ENCODE measurements around the gene MED22.
"Not testable (repeated sequence)": the region's sequence is repeated elsewhere in the genome, so short reads cannot be mapped to it uniquely, and the experiment has no call there.

The MED22 gene

DNA sequence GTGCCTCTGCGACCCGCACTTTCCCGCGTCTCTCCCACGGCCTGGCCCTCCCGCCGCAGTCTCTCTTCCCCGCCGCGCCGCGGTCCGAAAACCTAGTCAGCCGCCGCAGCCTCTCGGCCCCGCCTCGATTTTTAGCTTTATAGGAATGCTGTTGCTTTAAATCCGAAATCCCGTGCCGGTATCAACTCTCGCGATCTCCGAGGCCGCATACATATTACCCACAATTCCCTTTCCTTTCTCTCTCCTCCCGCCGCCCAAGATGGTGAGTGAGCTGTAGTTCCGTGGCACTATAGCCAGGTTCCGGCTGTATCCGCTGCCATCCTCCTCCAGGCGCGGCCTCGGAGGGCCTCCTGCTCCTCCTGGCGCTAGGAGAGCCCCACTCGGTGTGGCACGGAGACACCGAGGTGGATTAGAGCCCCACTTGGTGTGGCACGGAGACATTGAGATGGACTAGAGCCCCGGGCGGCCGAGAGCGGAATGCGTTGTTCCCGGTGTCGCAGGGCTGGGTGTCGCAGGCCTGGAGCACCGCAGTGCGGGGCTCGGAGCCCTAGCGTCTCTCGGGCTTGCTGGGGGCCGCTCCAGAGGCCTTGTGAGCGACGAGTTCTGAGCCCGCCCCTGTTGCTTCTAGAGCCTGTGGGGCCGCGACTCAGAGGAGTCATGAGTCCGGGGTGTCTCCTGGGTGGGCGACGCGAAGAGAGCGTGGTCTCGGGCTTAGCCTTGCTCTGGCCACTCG lies at the start of gene MED22, which contains the start of gene RPL7A:
MED22 (minus strand) TSS at position 147 of the 733 bp plus-strand sequence. CDS start 1,469 bp downstream, outside the sequence.
RPL7A (plus strand) TSS at position 234 of the 733 bp plus-strand sequence; CDS start at position 260, 26 bp downstream.
- Mint-ChIP-seq H3K9me3 (no peaks in the 10 kb centered on the region), H3K27ac (peak within 1 kb of the TSS; percentile 95 to 96 (median 96)), H3K36me3 (ENCODE audit: low read depth) (peaks cover 50% of the 10 kb centered on the region), H3K4me1 (peaks cover 28% of the 10 kb centered on the region), H3K4me3 (peak within 1 kb of the TSS; percentile 94 to 99 (median 99)), H3K27me3 (ENCODE audit: low read depth) (no peaks in the 10 kb centered on the region)
- TF ChIP-seq, protein P1, sequence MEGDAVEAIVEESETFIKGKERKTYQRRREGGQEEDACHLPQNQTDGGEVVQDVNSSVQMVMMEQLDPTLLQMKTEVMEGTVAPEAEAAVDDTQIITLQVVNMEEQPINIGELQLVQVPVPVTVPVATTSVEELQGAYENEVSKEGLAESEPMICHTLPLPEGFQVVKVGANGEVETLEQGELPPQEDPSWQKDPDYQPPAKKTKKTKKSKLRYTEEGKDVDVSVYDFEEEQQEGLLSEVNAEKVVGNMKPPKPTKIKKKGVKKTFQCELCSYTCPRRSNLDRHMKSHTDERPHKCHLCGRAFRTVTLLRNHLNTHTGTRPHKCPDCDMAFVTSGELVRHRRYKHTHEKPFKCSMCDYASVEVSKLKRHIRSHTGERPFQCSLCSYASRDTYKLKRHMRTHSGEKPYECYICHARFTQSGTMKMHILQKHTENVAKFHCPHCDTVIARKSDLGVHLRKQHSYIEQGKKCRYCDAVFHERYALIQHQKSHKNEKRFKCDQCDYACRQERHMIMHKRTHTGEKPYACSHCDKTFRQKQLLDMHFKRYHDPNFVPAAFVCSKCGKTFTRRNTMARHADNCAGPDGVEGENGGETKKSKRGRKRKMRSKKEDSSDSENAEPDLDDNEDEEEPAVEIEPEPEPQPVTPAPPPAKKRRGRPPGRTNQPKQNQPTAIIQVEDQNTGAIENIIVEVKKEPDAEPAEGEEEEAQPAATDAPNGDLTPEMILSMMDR (IDR thresholded peaks at IDR 0.05; ENCODE audit: unreplicated experiment in 3 of 3): no peak

DNA sequence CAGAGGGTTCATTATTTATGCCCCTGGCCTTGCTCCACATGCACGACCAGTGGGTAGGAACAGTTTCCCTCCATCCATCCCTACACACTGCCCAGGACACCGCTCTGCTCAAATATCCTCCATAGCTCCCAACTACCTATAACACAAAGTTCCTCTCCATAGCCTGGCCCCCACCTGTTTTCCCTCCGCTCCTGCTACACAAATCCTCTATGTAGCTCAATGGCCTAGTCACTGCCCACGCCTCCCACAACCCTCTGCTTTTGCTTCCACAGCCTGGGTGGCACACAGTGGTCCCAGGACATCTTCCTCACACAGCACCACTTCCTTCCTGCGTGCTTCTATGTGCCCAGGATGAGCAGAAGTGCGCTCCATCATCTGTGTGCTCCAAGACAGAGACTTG lies 49.4 kb upstream of the MED22 start:
- no peaks in the 10 kb centered on the region for H3K4me1 Mint-ChIP-seq
- H3K27me3 Mint-ChIP-seq (ENCODE audit: low read depth): peaks cover 9% of the 10 kb centered on the region
- no peak overlapping the region for H3K27ac Mint-ChIP-seq
- no peaks in the 10 kb centered on the region for H3K9me3 Mint-ChIP-seq
- no peaks in the 10 kb centered on the region for H3K36me3 Mint-ChIP-seq (ENCODE audit: low read depth)
- TF ChIP-seq, protein P1 (IDR thresholded peaks at IDR 0.05; ENCODE audit: unreplicated experiment in 3 of 3): no peak
- H3K4me3 Mint-ChIP-seq: no peak overlapping the region

DNA sequence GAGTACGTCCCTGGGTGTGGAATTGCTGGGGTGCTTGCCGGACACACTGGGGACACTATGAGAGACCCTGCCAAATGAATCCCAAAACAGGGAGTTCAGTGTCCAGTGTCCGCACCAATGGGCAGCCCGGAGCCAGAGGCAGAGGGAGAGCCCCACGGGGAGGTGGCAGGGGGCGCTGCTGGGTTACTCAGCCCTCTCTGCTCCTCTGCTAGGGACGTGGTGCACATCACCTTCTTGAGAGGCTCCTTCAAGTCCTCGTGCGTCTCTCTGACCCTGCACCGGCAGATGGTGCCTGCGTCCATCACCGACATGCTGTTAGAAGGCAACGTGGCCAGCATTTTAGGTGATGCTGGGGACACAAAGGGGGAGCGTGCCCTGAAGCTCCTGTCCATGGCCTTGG lies 49.0 kb upstream of the MED22 start:
- Mint-ChIP-seq H3K36me3 (ENCODE audit: low read depth) (no peaks in the 10 kb centered on the region), H3K4me1 (no peaks in the 10 kb centered on the region), H3K9me3 (no peaks in the 10 kb centered on the region), H3K4me3 (no peak overlapping the region), H3K27ac (no peak overlapping the region), H3K27me3 (ENCODE audit: low read depth) (peaks cover 9% of the 10 kb centered on the region)
- TF ChIP-seq, protein P1 (IDR thresholded peaks at IDR 0.05; ENCODE audit: unreplicated experiment in 3 of 3): no peak

DNA sequence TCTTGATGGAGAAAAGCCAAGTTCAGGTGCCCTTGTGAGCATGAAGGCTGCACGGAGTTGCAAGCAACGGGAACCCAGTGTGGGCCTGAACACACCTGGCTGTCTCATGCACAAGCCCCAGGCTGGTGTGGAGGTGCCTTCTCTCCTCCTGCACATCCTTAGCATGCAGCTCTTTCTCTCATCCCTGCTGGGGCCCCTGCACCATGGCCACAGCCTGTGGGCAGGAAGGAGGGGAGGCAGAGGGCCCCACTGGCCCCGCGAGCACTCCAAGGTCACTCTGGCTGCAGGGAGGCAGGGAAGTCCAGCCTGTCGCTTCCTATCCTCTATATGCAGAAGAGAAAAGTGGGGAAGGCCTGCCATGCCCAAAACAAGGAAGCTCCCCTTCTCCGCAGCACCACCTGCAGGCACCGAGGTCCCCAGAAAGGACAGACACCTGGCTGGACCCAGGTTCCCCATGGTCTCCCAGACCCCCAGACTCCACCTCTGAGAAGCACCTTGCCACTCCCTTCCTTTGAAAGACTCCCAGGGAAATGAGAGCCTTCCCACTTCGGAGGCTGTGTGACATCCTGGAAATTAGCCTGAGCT lies 46.8 kb upstream of the MED22 start:
- H3K27ac Mint-ChIP-seq: no peak overlapping the region
- H3K4me1 Mint-ChIP-seq: no peaks in the 10 kb centered on the region
- no peak overlapping the region for H3K4me3 Mint-ChIP-seq
- no peaks in the 10 kb centered on the region for H3K9me3 Mint-ChIP-seq
- no peaks in the 10 kb centered on the region for H3K36me3 Mint-ChIP-seq (ENCODE audit: low read depth)
- H3K27me3 Mint-ChIP-seq (ENCODE audit: low read depth): peaks cover 9% of the 10 kb centered on the region
- TF ChIP-seq, protein P1 (IDR thresholded peaks at IDR 0.05; ENCODE audit: unreplicated experiment in 3 of 3): no peak

DNA sequence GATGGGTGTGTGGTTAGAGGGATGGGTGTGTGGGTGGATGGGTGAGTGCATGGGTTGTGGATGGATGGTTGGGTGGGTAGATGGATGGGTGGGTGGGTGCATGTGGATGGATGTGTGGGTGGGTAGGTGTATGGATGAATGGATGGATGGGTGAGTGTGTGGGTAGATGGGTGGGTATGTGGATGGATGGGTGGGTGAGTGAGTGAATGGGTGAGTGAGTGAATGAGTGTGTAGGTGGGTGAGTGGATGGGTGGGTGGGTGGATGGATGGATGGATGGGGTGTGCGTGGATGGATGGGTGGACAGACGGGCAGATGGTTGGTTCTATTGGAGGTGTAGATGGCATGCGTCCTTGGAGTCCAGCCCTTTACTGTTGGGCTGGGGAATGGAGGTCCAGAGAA lies 45.5 kb upstream of the MED22 start:
- TF ChIP-seq, protein P1 (IDR thresholded peaks at IDR 0.05; ENCODE audit: unreplicated experiment in 3 of 3): no peak
- H3K9me3 Mint-ChIP-seq: no peaks in the 10 kb centered on the region
- H3K4me1 Mint-ChIP-seq: no peaks in the 10 kb centered on the region
- H3K4me3 Mint-ChIP-seq: no peak overlapping the region
- H3K36me3 Mint-ChIP-seq (ENCODE audit: low read depth): no peaks in the 10 kb centered on the region
- H3K27ac Mint-ChIP-seq: no peak overlapping the region
- peaks cover 9% of the 10 kb centered on the region for H3K27me3 Mint-ChIP-seq (ENCODE audit: low read depth)

DNA sequence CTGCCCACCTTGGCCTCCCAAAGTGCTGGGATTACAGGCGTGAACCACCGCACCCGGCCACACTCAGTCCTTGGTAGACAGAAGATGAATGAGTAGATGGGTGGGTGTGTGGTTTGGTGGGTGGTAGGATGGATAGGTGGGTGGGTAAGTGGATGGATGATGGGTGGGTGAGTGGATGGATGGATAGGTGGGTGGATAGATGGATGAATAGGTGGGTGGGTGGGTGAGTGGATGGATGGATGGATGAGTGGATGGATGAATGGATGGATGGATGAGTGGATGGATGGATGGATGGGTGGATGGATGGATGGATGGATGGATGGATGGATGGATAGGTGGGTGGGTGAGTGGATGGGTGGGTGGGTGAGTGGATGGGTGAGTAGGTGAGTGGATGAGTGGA lies 44.4 kb upstream of the MED22 start:
- H3K4me1 Mint-ChIP-seq; H3K27ac Mint-ChIP-seq; H3K36me3 Mint-ChIP-seq (ENCODE audit: low read depth); H3K9me3 Mint-ChIP-seq; H3K27me3 Mint-ChIP-seq (ENCODE audit: low read depth); H3K4me3 Mint-ChIP-seq: not testable (repeated sequence)

DNA sequence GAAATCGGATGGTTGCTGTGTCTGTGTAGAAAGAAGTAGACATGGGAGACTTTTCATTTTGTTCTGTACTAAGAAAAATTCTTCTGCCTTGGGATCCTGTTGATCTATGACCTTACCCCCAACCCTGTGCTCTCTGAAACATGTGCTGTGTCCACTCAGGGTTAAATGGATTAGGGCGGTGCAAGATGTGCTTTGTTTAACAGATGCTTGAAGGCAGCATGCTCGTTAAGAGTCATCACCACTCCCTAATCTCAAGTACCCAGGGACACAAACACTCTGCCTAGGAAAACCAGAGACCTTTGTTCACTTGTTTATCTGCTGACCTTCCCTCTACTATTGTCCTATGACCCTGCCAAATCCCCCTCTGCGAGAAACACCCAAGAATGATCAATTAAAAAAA lies 43.5 kb upstream of the MED22 start:
- not testable (repeated sequence) for H3K4me1 Mint-ChIP-seq; H3K27ac Mint-ChIP-seq; H3K4me3 Mint-ChIP-seq; H3K36me3 Mint-ChIP-seq (ENCODE audit: low read depth); H3K27me3 Mint-ChIP-seq (ENCODE audit: low read depth); H3K9me3 Mint-ChIP-seq

Data from nephron (organoid).